ENCODE results near the gene SLC22A8. TPM values are rescaled to one million over a fixed set of nuclear protein-coding genes. Genes with fewer than 3 reads are reported as not detected.

The SLC22A8 gene
- total and polyA plus RNA-seq, 10 of the 15 experiments (the other 5 are each of a cell fraction or from before 2014, with no cell fraction given), result not detected

DNA sequence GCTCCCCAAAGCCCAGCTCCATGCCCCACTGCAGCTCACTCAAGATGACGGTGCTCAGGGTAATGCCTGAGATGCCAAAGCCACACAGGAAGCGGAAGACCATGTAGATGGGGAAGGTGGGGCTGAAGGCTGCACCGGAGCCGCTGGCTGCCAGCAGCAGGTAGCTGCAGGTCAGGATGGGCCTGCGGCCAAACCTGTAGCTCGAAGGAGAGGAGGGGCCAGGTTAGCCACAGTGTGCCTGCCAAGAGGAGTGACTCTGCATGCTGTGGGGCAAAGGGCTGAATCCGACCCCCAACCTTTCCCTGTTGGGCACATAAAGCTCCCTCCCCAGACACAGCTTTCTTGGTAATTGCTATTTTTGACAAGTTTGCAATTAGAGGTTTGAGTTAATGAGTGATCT, 16.0 kb downstream of the SLC22A8 start:
- Histone ChIP-seq H4K20me1 (ENCODE audit: control insufficient read depth, insufficient read depth) (no peaks in the 10 kb centered on the region), H3K79me2 (ENCODE audit: control insufficient read depth, insufficient read depth, low read length) (no peaks in the 10 kb centered on the region), H3K27me3 (replicated peaks in 1 of 2; ENCODE audit: control insufficient read depth in 2 of 2, insufficient read depth in 2 of 2, low read length in 1 of 2) (peaks cover 0 to 3% of the 10 kb centered on the region in 2 experiments; a peak in 1 of 4 replicates), H3K4me2 (ENCODE audit: control insufficient read depth, insufficient read depth) (no peak overlapping the region), H3K9ac (ENCODE audit: control insufficient read depth, insufficient read depth, low read length) (no peak overlapping the region), H3K4me1 (ENCODE audit: control insufficient read depth, insufficient read depth, low read length) (no peaks in the 10 kb centered on the region), H3K4me3 (no peak overlapping the region), H3K36me3 (ENCODE audit: control insufficient read depth in 2 of 2, insufficient read depth in 2 of 2, low read length in 1 of 2) (no peaks in the 10 kb centered on the region), H3K9me3 (replicated peaks; ENCODE audit: control insufficient read depth, insufficient read depth, low read length) (no peaks in the 10 kb centered on the region), H2AFZ (ENCODE audit: control insufficient read depth, low read depth, low read length) (no peak overlapping the region), H3K27ac (ENCODE audit: control insufficient read depth, insufficient read depth) (no peak overlapping the region)
- FAIRE-seq (no peak), DNase-seq (ENCODE audit: low read depth, low spot score) (no peak), ATAC-seq (no peak)
- in situ Hi-C loops (cut with MboI), result no loop called here
- intact Hi-C loops (cut with micrococcal nuclease; ENCODE audit: unreplicated experiment), result no loop called here
- no TSS peak for BruUV-seq (replicated peaks)
- RAD21 ChIA-PET (ENCODE audit: unreplicated experiment), result no interaction called here
- POLR2A ChIA-PET, result no interaction called here
- SMC1A ChIA-PET (ENCODE audit: uncharacterized antibody, unreplicated experiment), result no interaction called here
- WGBS (ENCODE audit: insufficient coverage, insufficient replicate concordance, low lambda C conversion rate, missing lambda C conversion rate), result 23% methylated on average over 7 of the region's 7 CpGs
- CTCF ChIA-PET, result interaction anchor here (1.5 kb wide), 1 partner anchor 93 kb away, joined by 6 read pairs; no protein-coding TSS in a partner anchor
- no peak for TF ChIP-seq CHD1 (IDR thresholded peaks at IDR 0.05; ENCODE audit: low read depth, low read length)
- TF ChIP-seq, protein P1, sequence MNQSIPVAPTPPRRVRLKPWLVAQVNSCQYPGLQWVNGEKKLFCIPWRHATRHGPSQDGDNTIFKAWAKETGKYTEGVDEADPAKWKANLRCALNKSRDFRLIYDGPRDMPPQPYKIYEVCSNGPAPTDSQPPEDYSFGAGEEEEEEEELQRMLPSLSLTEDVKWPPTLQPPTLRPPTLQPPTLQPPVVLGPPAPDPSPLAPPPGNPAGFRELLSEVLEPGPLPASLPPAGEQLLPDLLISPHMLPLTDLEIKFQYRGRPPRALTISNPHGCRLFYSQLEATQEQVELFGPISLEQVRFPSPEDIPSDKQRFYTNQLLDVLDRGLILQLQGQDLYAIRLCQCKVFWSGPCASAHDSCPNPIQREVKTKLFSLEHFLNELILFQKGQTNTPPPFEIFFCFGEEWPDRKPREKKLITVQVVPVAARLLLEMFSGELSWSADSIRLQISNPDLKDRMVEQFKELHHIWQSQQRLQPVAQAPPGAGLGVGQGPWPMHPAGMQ (IDR thresholded peaks at IDR 0.05; ENCODE audit: borderline replicate concordance), result no peak
- TF ChIP-seq MYC (IDR thresholded peaks at IDR 0.05; ENCODE audit: insufficient read depth, insufficient read length, insufficient replicate concordance, low read length, severe bottlenecking), result no peak
- TF ChIP-seq, protein P2, sequence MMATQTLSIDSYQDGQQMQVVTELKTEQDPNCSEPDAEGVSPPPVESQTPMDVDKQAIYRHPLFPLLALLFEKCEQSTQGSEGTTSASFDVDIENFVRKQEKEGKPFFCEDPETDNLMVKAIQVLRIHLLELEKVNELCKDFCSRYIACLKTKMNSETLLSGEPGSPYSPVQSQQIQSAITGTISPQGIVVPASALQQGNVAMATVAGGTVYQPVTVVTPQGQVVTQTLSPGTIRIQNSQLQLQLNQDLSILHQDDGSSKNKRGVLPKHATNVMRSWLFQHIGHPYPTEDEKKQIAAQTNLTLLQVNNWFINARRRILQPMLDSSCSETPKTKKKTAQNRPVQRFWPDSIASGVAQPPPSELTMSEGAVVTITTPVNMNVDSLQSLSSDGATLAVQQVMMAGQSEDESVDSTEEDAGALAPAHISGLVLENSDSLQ (IDR thresholded peaks at IDR 0.05), result no peak
- TF ChIP-seq BRCA1 (IDR thresholded peaks at IDR 0.05; ENCODE audit: low read depth, low read length), result no peak
- TF ChIP-seq, protein P3, sequence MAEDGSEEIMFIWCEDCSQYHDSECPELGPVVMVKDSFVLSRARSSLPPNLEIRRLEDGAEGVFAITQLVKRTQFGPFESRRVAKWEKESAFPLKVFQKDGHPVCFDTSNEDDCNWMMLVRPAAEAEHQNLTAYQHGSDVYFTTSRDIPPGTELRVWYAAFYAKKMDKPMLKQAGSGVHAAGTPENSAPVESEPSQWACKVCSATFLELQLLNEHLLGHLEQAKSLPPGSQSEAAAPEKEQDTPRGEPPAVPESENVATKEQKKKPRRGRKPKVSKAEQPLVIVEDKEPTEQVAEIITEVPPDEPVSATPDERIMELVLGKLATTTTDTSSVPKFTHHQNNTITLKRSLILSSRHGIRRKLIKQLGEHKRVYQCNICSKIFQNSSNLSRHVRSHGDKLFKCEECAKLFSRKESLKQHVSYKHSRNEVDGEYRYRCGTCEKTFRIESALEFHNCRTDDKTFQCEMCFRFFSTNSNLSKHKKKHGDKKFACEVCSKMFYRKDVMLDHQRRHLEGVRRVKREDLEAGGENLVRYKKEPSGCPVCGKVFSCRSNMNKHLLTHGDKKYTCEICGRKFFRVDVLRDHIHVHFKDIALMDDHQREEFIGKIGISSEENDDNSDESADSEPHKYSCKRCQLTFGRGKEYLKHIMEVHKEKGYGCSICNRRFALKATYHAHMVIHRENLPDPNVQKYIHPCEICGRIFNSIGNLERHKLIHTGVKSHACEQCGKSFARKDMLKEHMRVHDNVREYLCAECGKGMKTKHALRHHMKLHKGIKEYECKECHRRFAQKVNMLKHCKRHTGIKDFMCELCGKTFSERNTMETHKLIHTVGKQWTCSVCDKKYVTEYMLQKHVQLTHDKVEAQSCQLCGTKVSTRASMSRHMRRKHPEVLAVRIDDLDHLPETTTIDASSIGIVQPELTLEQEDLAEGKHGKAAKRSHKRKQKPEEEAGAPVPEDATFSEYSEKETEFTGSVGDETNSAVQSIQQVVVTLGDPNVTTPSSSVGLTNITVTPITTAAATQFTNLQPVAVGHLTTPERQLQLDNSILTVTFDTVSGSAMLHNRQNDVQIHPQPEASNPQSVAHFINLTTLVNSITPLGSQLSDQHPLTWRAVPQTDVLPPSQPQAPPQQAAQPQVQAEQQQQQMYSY (CRISPR knock-in tag; IDR thresholded peaks at IDR 0.05), result no peak
- no peak for TF ChIP-seq ZNF207 (IDR thresholded peaks at IDR 0.05; ENCODE audit: borderline replicate concordance)
- no peak for TF ChIP-seq POU2F2 (IDR thresholded peaks at IDR 0.05; ENCODE audit: borderline replicate concordance, low read depth, low read length)
- TF ChIP-seq FOXM1 (IDR thresholded peaks at IDR 0.05; ENCODE audit: low read depth, low read length), result no peak
- no peak for TF ChIP-seq EZH2 (IDR thresholded peaks at IDR 0.05; ENCODE audit: borderline replicate concordance, control insufficient read depth, low read depth, low read length)
- TF ChIP-seq, protein P4, sequence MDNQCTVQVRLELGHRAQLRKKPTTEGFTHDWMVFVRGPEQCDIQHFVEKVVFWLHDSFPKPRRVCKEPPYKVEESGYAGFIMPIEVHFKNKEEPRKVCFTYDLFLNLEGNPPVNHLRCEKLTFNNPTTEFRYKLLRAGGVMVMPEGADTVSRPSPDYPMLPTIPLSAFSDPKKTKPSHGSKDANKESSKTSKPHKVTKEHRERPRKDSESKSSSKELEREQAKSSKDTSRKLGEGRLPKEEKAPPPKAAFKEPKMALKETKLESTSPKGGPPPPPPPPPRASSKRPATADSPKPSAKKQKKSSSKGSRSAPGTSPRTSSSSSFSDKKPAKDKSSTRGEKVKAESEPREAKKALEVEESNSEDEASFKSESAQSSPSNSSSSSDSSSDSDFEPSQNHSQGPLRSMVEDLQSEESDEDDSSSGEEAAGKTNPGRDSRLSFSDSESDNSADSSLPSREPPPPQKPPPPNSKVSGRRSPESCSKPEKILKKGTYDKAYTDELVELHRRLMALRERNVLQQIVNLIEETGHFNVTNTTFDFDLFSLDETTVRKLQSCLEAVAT (IDR thresholded peaks at IDR 0.05), result no peak
- no peak for TF ChIP-seq CEBPB (IDR thresholded peaks at IDR 0.05; ENCODE audit: borderline replicate concordance in 1 of 2, low read depth in 2 of 2, low read length in 2 of 2)
- TF ChIP-seq SUPT20H (IDR thresholded peaks at IDR 0.05; ENCODE audit: borderline replicate concordance, control insufficient read depth, low read depth, low read length), result no peak
- TF ChIP-seq, protein P5, sequence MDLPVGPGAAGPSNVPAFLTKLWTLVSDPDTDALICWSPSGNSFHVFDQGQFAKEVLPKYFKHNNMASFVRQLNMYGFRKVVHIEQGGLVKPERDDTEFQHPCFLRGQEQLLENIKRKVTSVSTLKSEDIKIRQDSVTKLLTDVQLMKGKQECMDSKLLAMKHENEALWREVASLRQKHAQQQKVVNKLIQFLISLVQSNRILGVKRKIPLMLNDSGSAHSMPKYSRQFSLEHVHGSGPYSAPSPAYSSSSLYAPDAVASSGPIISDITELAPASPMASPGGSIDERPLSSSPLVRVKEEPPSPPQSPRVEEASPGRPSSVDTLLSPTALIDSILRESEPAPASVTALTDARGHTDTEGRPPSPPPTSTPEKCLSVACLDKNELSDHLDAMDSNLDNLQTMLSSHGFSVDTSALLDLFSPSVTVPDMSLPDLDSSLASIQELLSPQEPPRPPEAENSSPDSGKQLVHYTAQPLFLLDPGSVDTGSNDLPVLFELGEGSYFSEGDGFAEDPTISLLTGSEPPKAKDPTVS (IDR thresholded peaks at IDR 0.05; ENCODE audit: low read depth, low read length), result no peak
- TF ChIP-seq ATF7 (IDR thresholded peaks at IDR 0.05; ENCODE audit: low read depth), result no peak
